PFSK-1 (cell line): Measurements from ENCODE around the gene SLC30A1.

Experiments used
- POLR2AphosphoS5 ChIP-seq: IDR thresholded peaks from 2 replicates; pipeline ENCODE4 v1.6.1; 2012; ENCODE audit warnings: low read depth, mild to moderate bottlenecking, control low read depth, low read length, moderate library complexity
- REST ChIP-seq, 2 experiments: IDR thresholded peaks; 2 replicates each; pipeline versions ENCODE4 v1.6.1 to v1.8.0; 2011 to 2012; ENCODE audit warnings: low read depth in 2 of 2, low read length in 2 of 2, control low read depth in 1 of 2, inconsistent platforms in 1 of 2, mild to moderate bottlenecking in 1 of 2, moderate library complexity in 1 of 2; ENCODE audit not compliant: insufficient read depth in 1 of 2
- TAF1 ChIP-seq: IDR thresholded peaks from 2 replicates; pipeline ENCODE4 v1.6.1; 2012; ENCODE audit warnings: low read length, control low read depth, borderline replicate concordance; ENCODE audit not compliant: insufficient read depth

GRCh38 chr1:211551638-211552460 lies 27.1 kb downstream of the SLC30A1 start:
- TF ChIP-seq POLR2AphosphoS5 (no peak), REST (IDR thresholded peaks at IDR 0.05; ENCODE audit: insufficient read depth in 1 of 2, low read depth in 2 of 2, low read length in 2 of 2) (no peak), TAF1 (no peak)
